Fibroblast of lung (primary cell): ENCODE results near the gene ZSWIM6. TPM values are rescaled to one million over a fixed set of nuclear protein-coding genes. Genes with fewer than 3 reads are reported as not detected.
A peak's percentile ranks its signal among the peaks of the same experiment; 100 is the strongest.

ENCODE experiments used
- DNase-seq, 2 donors: peaks; one replicate each; pipeline versions ENCODE4 v3.0.0 to v3.0.0-alpha.2; 2010; ENCODE audit warnings: low read depth in 2 of 2
- H2AFZ ChIP-seq: 2 replicates; pipeline ENCODE4 v1.5.1; 2012; ENCODE audit warnings: low read length, control low read depth, inconsistent platforms
- H3K27ac ChIP-seq: 2 replicates; pipeline ENCODE4 v1.5.1; 2011; ENCODE audit warnings: low read length, control low read depth; ENCODE audit not compliant: insufficient read depth
- H3K27me3 ChIP-seq: 2 replicates; pipeline ENCODE4 v1.5.1; 2011; ENCODE audit warnings: mild to moderate bottlenecking, low read length; ENCODE audit not compliant: control insufficient read depth, insufficient read depth
- H3K36me3 ChIP-seq: 2 replicates; pipeline ENCODE4 v1.5.1; 2011; ENCODE audit warnings: low read length; ENCODE audit not compliant: control insufficient read depth, insufficient read depth
- H3K4me1 ChIP-seq: 2 replicates; pipeline ENCODE4 v1.5.1; 2011; ENCODE audit warnings: low read length; ENCODE audit not compliant: control insufficient read depth, insufficient read depth; ENCODE audit errors: extremely low read depth
- H3K4me2 ChIP-seq: 2 replicates; pipeline ENCODE4 v1.5.1; 2011; ENCODE audit warnings: low read length, control low read depth; ENCODE audit not compliant: insufficient read depth; ENCODE audit errors: extremely low read depth
- H3K4me3 ChIP-seq, 4 experiments: fragments of 200-600 bp in 1 of 4; sonication (generic) in 1 of 4; replicated peaks in 1 of 4; 2 replicates each; pipeline ENCODE4 v1.5.1; 2011 to 2016; ENCODE audit warnings: low read length in 4 of 4, low read depth in 3 of 4, mild to moderate bottlenecking in 3 of 4, control low read depth in 2 of 4, inconsistent platforms in 1 of 4, mixed read lengths in 1 of 4; ENCODE audit not compliant: insufficient read depth in 1 of 4; ENCODE audit errors: control extremely low read depth in 1 of 4
- H3K79me2 ChIP-seq: 2 replicates; pipeline ENCODE4 v1.5.1; 2012; ENCODE audit warnings: mild to moderate bottlenecking, low read length, inconsistent platforms; ENCODE audit not compliant: control insufficient read depth, insufficient read depth
- H3K9ac ChIP-seq: 2 replicates; pipeline ENCODE4 v1.5.1; 2011; ENCODE audit warnings: mild to moderate bottlenecking, low read length, control low read depth; ENCODE audit not compliant: insufficient read depth
- H3K9me3 ChIP-seq: 2 replicates; pipeline ENCODE4 v1.5.1; 2012; ENCODE audit warnings: low read depth, low read length; ENCODE audit not compliant: control insufficient read depth, insufficient read depth
- H4K20me1 ChIP-seq: 2 replicates; pipeline ENCODE4 v1.5.1; 2011; ENCODE audit warnings: low read length; ENCODE audit not compliant: control insufficient read depth, insufficient read depth; ENCODE audit errors: extremely low read depth
- CTCF ChIP-seq, 2 donors: IDR thresholded peaks in 1 of 2; conservative IDR thresholded peaks in 1 of 2; 1 replicate in 1 of 2; 2 replicates in 1 of 2; pipeline ENCODE4 v1.5.1; 2011 to 2012; ENCODE audit warnings: low read length in 2 of 2, control low read depth in 1 of 2, inconsistent platforms in 1 of 2, low read depth in 1 of 2, mild to moderate bottlenecking in 1 of 2
- EZH2 ChIP-seq: IDR thresholded peaks from 2 replicates; pipeline ENCODE4 v1.5.1; 2012; ENCODE audit warnings: low read length, control low read depth, mild to moderate bottlenecking; ENCODE audit errors: missing control alignments
- polyA plus RNA-seq, 2 donors: library from polyadenylated mRNA; depleted of rRNA in 1 of 2; stranded (reverse) in 1 of 2; unstranded in 1 of 2; fragments of >200 nt; gene quantifications; 2 replicates each; pipeline ENCODE4 v1.2.1, GENCODE V29; 2011 to 2012; ENCODE audit warnings: missing spikeins in 1 of 2
- total RNA-seq: library from RNA; depleted of rRNA; stranded (reverse); fragments of >200 nt; gene quantifications from 2 replicates; pipeline ENCODE4 v1.2.1, GENCODE V29; 2014

The ZSWIM6 gene
- total and polyA plus RNA-seq, 2 donors (not counting 1 experiment from before 2014, with no cell fraction given) = 23.5 to 26.6 TPM

GRCh38 chr5:61304590-61305381 lies 27.3 kb upstream of the ZSWIM6 start:
- Histone ChIP-seq H4K20me1 (no peaks in the 10 kb centered on the region), H3K79me2 (no peaks in the 10 kb centered on the region), H3K36me3 (no peaks in the 10 kb centered on the region), H3K27ac (peak overlapping the region; percentile 91), H3K27me3 (no peaks in the 10 kb centered on the region), H2AFZ (no peak overlapping the region), H3K4me1 (peaks cover 42% of the 10 kb centered on the region), H3K4me2 (peak overlapping the region; percentile 21), H3K9me3 (no peaks in the 10 kb centered on the region), H3K4me3 (no peak overlapping the region), H3K9ac (no peak overlapping the region)
- TF ChIP-seq CTCF (conservative IDR thresholded peaks at IDR 0.05 in 1 of 2, IDR thresholded peaks at IDR 0.05 in 1 of 2; ENCODE audit: low read depth in 1 of 2, low read length in 2 of 2) (no peak), EZH2 (no peak)
- peak; percentile 93 to 95 for DNase-seq

GRCh38 chr5:61306531-61307131 lies 25.4 kb upstream of the ZSWIM6 start:
- H3K27me3 ChIP-seq = no peaks in the 10 kb centered on the region
- peak; percentile 76 to 89 for DNase-seq
- no peaks in the 10 kb centered on the region for H3K9me3 ChIP-seq
- H3K36me3 ChIP-seq = no peaks in the 10 kb centered on the region
- H3K4me2 ChIP-seq = peak overlapping the region; percentile 78
- TF ChIP-seq EZH2 = no peak
- TF ChIP-seq CTCF (conservative IDR thresholded peaks at IDR 0.05 in 1 of 2, IDR thresholded peaks at IDR 0.05 in 1 of 2; ENCODE audit: low read depth in 1 of 2, low read length in 2 of 2) = no peak
- H2AFZ ChIP-seq = no peak overlapping the region
- H3K27ac ChIP-seq = peak overlapping the region; percentile 91
- H3K9ac ChIP-seq = no peak overlapping the region
- H4K20me1 ChIP-seq = no peaks in the 10 kb centered on the region
- H3K4me1 ChIP-seq = peaks cover 38% of the 10 kb centered on the region
- H3K4me3 ChIP-seq = no peak overlapping the region
- H3K79me2 ChIP-seq = no peaks in the 10 kb centered on the region

GRCh38 chr5:61307191-61307590 lies 24.9 kb upstream of the ZSWIM6 start:
- Histone ChIP-seq H3K4me2 (peak overlapping the region; percentile 78), H3K4me3 (no peak overlapping the region), H3K36me3 (no peaks in the 10 kb centered on the region), H4K20me1 (no peaks in the 10 kb centered on the region), H3K27me3 (no peaks in the 10 kb centered on the region), H2AFZ (no peak overlapping the region), H3K9me3 (no peaks in the 10 kb centered on the region), H3K27ac (peak overlapping the region; percentile 91), H3K79me2 (no peaks in the 10 kb centered on the region), H3K4me1 (peaks cover 35% of the 10 kb centered on the region), H3K9ac (no peak overlapping the region)
- no peak for DNase-seq
- TF ChIP-seq EZH2 = no peak
- no peak for TF ChIP-seq CTCF (conservative IDR thresholded peaks at IDR 0.05 in 1 of 2, IDR thresholded peaks at IDR 0.05 in 1 of 2; ENCODE audit: low read depth in 1 of 2, low read length in 2 of 2)
